Measurements from ENCODE around the gene GPANK1.
A peak's percentile ranks its signal among the peaks of the same experiment; 100 is the strongest.

The GPANK1 gene

GRCh38 chr6:31654574-31655348, 10.0 kb downstream of the GPANK1 start:
- Histone ChIP-seq H3K27me3 (replicated peaks; ENCODE audit: control insufficient read depth, insufficient read depth, low read length) (no peaks in the 10 kb centered on the region), H3K4me3 (replicated peaks; ENCODE audit: low read depth, low read length) (no peak overlapping the region), H3K36me3 (ENCODE audit: control insufficient read depth, insufficient read depth, low read length) (peaks cover 7% of the 10 kb centered on the region)
- TF ChIP-seq, protein P1, sequence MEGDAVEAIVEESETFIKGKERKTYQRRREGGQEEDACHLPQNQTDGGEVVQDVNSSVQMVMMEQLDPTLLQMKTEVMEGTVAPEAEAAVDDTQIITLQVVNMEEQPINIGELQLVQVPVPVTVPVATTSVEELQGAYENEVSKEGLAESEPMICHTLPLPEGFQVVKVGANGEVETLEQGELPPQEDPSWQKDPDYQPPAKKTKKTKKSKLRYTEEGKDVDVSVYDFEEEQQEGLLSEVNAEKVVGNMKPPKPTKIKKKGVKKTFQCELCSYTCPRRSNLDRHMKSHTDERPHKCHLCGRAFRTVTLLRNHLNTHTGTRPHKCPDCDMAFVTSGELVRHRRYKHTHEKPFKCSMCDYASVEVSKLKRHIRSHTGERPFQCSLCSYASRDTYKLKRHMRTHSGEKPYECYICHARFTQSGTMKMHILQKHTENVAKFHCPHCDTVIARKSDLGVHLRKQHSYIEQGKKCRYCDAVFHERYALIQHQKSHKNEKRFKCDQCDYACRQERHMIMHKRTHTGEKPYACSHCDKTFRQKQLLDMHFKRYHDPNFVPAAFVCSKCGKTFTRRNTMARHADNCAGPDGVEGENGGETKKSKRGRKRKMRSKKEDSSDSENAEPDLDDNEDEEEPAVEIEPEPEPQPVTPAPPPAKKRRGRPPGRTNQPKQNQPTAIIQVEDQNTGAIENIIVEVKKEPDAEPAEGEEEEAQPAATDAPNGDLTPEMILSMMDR (IDR thresholded peaks at IDR 0.05; ENCODE audit: insufficient read depth, low read length, poor library complexity, severe bottlenecking): no peak
- no peak for DNase-seq (ENCODE audit: extremely low read depth, insufficient read length)

GRCh38 chr6:31652925-31653724, 11.7 kb downstream of the GPANK1 start:
- no peak for DNase-seq (ENCODE audit: extremely low read depth, insufficient read length)
- TF ChIP-seq, protein P1 (IDR thresholded peaks at IDR 0.05; ENCODE audit: insufficient read depth, low read length, poor library complexity, severe bottlenecking): peak; percentile 26

GRCh38 chr6:31651602-31652191, 13.1 kb downstream of the GPANK1 start:
- TF ChIP-seq, protein P1 (IDR thresholded peaks at IDR 0.05; ENCODE audit: insufficient read depth, low read length, poor library complexity, severe bottlenecking): no peak
- H3K4me3 ChIP-seq (replicated peaks; ENCODE audit: low read depth, low read length): peak overlapping the region; percentile 81
- DNase-seq (ENCODE audit: extremely low read depth, insufficient read length): no peak
- H3K36me3 ChIP-seq (ENCODE audit: control insufficient read depth, insufficient read depth, low read length): peaks cover 15% of the 10 kb centered on the region
- H3K27me3 ChIP-seq (replicated peaks; ENCODE audit: control insufficient read depth, insufficient read depth, low read length): no peaks in the 10 kb centered on the region

More at GRCh38 chr6:31652925-31653724, 11.7 kb downstream of the GPANK1 start:
- H3K4me3 ChIP-seq (replicated peaks; ENCODE audit: low read depth, low read length): peak overlapping the region; percentile 81
- no peaks in the 10 kb centered on the region for H3K27me3 ChIP-seq (replicated peaks; ENCODE audit: control insufficient read depth, insufficient read depth, low read length)
- peaks cover 13% of the 10 kb centered on the region for H3K36me3 ChIP-seq (ENCODE audit: control insufficient read depth, insufficient read depth, low read length)

DNA sequence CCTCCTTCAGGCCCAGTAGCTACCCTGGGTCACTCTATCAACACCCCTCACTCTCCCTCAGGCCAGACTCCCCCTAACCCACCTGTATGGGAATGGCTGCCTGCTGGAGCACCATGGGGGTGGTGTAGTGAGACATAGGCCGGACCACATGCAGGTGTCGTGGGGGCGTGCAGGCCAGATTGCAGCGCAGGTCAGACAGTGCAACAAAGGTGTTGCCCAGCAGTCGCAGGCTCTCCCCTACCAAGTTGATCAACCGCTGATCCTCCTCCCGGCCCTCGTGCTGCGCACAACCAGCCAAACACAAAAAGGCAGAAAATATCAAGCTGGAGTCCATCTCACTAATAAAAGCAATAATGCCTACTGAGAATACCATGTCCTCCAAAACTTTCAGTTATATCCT, 19.5 kb downstream of the GPANK1 start:
- TF ChIP-seq, protein P1 (IDR thresholded peaks at IDR 0.05; ENCODE audit: insufficient read depth, low read length, poor library complexity, severe bottlenecking): no peak
- H3K27me3 ChIP-seq (replicated peaks; ENCODE audit: control insufficient read depth, insufficient read depth, low read length): no peaks in the 10 kb centered on the region
- peaks cover 53% of the 10 kb centered on the region for H3K36me3 ChIP-seq (ENCODE audit: control insufficient read depth, insufficient read depth, low read length)
- no peak for DNase-seq (ENCODE audit: extremely low read depth, insufficient read length)
- no peak overlapping the region for H3K4me3 ChIP-seq (replicated peaks; ENCODE audit: low read depth, low read length)

- TF ChIP-seq, protein P1 (IDR thresholded peaks at IDR 0.05; ENCODE audit: insufficient read depth, low read length, poor library complexity, severe bottlenecking): no peak
- no peak for DNase-seq (ENCODE audit: extremely low read depth, insufficient read length)
- H3K4me3 ChIP-seq (replicated peaks; ENCODE audit: low read depth, low read length): no peak overlapping the region
- H3K36me3 ChIP-seq (ENCODE audit: control insufficient read depth, insufficient read depth, low read length): peaks cover 58% of the 10 kb centered on the region
- H3K27me3 ChIP-seq (replicated peaks; ENCODE audit: control insufficient read depth, insufficient read depth, low read length): no peaks in the 10 kb centered on the region
Observed at GRCh38 chr6:31643818-31644454, 20.9 kb downstream of the GPANK1 start.
